Femur (tissue), 1 donor: ENCODE measurements around the gene AHR.

Experiments used
- DNase-seq: peaks from one replicate; pipeline ENCODE4 v3.0.0-alpha.2; 2017

AHR gene

GRCh38 chr7:17305387-17306171 is 7.1 kb downstream of the AHR start:
- DNase-seq, result no peak

GRCh38 chr7:17307000-17307399 is 8.5 kb downstream of the AHR start:
- no peak for DNase-seq

GRCh38 chr7:17307558-17307957 is 9.1 kb downstream of the AHR start:
- DNase-seq, result no peak

- no peak for DNase-seq
Observed at GRCh38 chr7:17307969-17308648, 9.7 kb downstream of the AHR start.

- DNase-seq, result no peak
Observed at GRCh38 chr7:17311194-17311593, 12.7 kb downstream of the AHR start.

- DNase-seq, result no peak
Observed at GRCh38 chr7:17311952-17312351, 13.5 kb downstream of the AHR start.

GRCh38 chr7:17312641-17313040 is 14.2 kb downstream of the AHR start:
- DNase-seq, result no peak

GRCh38 chr7:17313194-17313593 is 14.7 kb downstream of the AHR start:
- DNase-seq, result no peak

- DNase-seq, result no peak
Observed at GRCh38 chr7:17315974-17316373, 17.5 kb downstream of the AHR start.

- DNase-seq, result no peak
Observed at GRCh38 chr7:17318146-17318545, 19.7 kb downstream of the AHR start.

GRCh38 chr7:17319164-17320101 is 21.0 kb downstream of the AHR start:
- no peak for DNase-seq

- DNase-seq, result no peak
Observed at GRCh38 chr7:17320102-17320497, 21.6 kb downstream of the AHR start.

GRCh38 chr7:17320657-17321056 is 22.2 kb downstream of the AHR start:
- no peak for DNase-seq

GRCh38 chr7:17325364-17325763 is 26.9 kb downstream of the AHR start:
- no peak for DNase-seq

- DNase-seq, result no peak
Observed at GRCh38 chr7:17326378-17326777, 27.9 kb downstream of the AHR start.

- DNase-seq, result no peak
Observed at GRCh38 chr7:17328641-17329040, 30.2 kb downstream of the AHR start.

GRCh38 chr7:17329440-17329839 is 31.0 kb downstream of the AHR start:
- DNase-seq, result no peak

GRCh38 chr7:17331891-17332501 is 33.5 kb downstream of the AHR start:
- no peak for DNase-seq

GRCh38 chr7:17333221-17333620 is 34.8 kb downstream of the AHR start:
- DNase-seq, result no peak

GRCh38 chr7:17336168-17336567 is 37.7 kb downstream of the AHR start:
- DNase-seq, result no peak

- no peak for DNase-seq
Observed at GRCh38 chr7:17339139-17339538, 40.7 kb downstream of the AHR start.

GRCh38 chr7:17339952-17340351 is 41.5 kb downstream of the AHR start:
- DNase-seq, result no peak

- no peak for DNase-seq
Observed at GRCh38 chr7:17340655-17341054, 42.2 kb downstream of the AHR start.
